ENCODE results near the gene ATP1B3. TPM values are rescaled to one million over a fixed set of nuclear protein-coding genes. Genes with fewer than 3 reads are reported as not detected.
"Not testable (repeated sequence)": the region's sequence is repeated elsewhere in the genome, so short reads cannot be mapped to it uniquely, and the experiment has no call there.

Gene ATP1B3
- total and polyA plus RNA-seq, 4 donors: 6.8 to 30.2 (median 11.3) TPM

DNA sequence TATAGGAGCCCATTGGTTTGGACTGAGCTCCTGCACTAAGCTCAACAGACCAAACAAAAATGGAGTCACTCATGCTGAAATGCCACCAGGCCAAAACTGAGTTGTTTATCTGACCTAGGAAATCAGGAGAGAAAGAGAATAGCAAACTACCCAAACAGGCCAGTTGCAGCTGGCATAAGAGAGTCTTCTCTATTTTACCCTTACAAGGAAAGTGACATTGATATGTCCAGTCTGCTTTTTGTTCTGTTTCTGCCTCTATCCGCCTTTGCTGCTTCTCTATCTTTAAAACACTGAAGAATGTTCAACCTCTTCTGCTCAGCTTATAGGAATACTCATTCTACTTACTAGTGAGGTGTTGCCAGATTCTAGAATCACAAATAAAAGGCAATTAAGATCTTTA is 95.1 kb downstream of the ATP1B3 start:
- peaks cover 0 to 2% (median 0%) of the 10 kb centered on the region in 4 donors for H3K4me1 ChIP-seq (ENCODE audit: control insufficient read depth in 4 of 4, insufficient read depth in 4 of 4, low read length in 3 of 4)
- DNase-seq (ENCODE audit: low spot score): no peak
- H3K9ac ChIP-seq (ENCODE audit: low read depth in 1 of 2, low read length in 2 of 2): no peak overlapping the region
- H3K4me3 ChIP-seq (ENCODE audit: low read depth in 1 of 3, low read length in 3 of 3): no peak overlapping the region
- no peak for TF ChIP-seq EGR1 (IDR thresholded peaks at IDR 0.05; ENCODE audit: low read depth in 2 of 2)
- no peak for TF ChIP-seq HNF4A (conservative IDR thresholded peaks at IDR 0.05)
- no peak for TF ChIP-seq YY1 (IDR thresholded peaks at IDR 0.05)
- no peak for TF ChIP-seq FOXA2 (IDR thresholded peaks at IDR 0.05)
- no peak for TF ChIP-seq NR2F2 (IDR thresholded peaks at IDR 0.05)
- TF ChIP-seq GABPA (IDR thresholded peaks at IDR 0.05 in 1 of 2, conservative IDR thresholded peaks at IDR 0.05 in 1 of 2): no peak
- no peak for TF ChIP-seq JUND (IDR thresholded peaks at IDR 0.05)
- TF ChIP-seq REST (IDR thresholded peaks at IDR 0.05): no peak
- TF ChIP-seq HNF4G (IDR thresholded peaks at IDR 0.05): no peak
- TF ChIP-seq RAD21 (IDR thresholded peaks at IDR 0.05): no peak
- TF ChIP-seq, protein P1, sequence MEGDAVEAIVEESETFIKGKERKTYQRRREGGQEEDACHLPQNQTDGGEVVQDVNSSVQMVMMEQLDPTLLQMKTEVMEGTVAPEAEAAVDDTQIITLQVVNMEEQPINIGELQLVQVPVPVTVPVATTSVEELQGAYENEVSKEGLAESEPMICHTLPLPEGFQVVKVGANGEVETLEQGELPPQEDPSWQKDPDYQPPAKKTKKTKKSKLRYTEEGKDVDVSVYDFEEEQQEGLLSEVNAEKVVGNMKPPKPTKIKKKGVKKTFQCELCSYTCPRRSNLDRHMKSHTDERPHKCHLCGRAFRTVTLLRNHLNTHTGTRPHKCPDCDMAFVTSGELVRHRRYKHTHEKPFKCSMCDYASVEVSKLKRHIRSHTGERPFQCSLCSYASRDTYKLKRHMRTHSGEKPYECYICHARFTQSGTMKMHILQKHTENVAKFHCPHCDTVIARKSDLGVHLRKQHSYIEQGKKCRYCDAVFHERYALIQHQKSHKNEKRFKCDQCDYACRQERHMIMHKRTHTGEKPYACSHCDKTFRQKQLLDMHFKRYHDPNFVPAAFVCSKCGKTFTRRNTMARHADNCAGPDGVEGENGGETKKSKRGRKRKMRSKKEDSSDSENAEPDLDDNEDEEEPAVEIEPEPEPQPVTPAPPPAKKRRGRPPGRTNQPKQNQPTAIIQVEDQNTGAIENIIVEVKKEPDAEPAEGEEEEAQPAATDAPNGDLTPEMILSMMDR (IDR thresholded peaks at IDR 0.05; ENCODE audit: low read depth, low read length, missing input control): no peak
- no peak overlapping the region for H3K27ac ChIP-seq (ENCODE audit: low read depth in 1 of 2, low read length in 2 of 2)
- H3K36me3 ChIP-seq (ENCODE audit: control insufficient read depth in 4 of 4, insufficient read depth in 3 of 4, low read depth in 1 of 4, low read length in 3 of 4): peaks cover 0 to 3% (median 2%) of the 10 kb centered on the region in 4 donors
- WGBS: 100% methylated on average over 1 of the region's 1 CpG
- H3K27me3 ChIP-seq (ENCODE audit: control insufficient read depth in 4 of 4, insufficient read depth in 4 of 4, low read length in 3 of 4): no peaks in the 10 kb centered on the region
- no peaks in the 10 kb centered on the region for H3K9me3 ChIP-seq (ENCODE audit: control insufficient read depth in 4 of 4, low read length in 3 of 4)

DNA sequence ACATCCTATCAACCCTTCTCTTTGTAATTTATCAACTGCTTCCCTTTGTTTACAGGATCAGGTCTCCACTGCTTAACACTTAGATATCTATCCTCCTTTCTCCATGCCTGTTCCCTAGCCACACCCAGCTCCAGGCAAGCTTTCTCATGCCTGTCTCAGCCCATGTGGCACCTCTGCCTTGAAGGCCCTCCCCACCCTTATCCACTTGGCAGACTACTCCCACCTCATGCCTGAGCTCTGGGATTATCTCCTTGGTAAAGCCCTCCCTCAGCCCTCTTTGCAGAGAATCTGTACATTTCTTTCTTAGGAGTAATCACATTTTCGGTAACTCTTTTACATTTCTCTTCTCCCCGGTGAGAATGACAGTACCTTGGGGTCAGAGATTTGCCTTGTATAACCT is 96.0 kb downstream of the ATP1B3 start:
- Histone ChIP-seq H3K27ac (ENCODE audit: low read depth in 1 of 2, low read length in 2 of 2) (no peak overlapping the region), H3K27me3 (ENCODE audit: control insufficient read depth in 4 of 4, insufficient read depth in 4 of 4, low read length in 3 of 4) (no peaks in the 10 kb centered on the region), H3K4me3 (ENCODE audit: low read depth in 1 of 3, low read length in 3 of 3) (no peak overlapping the region), H3K9me3 (ENCODE audit: control insufficient read depth in 4 of 4, low read length in 3 of 4) (no peaks in the 10 kb centered on the region), H3K9ac (ENCODE audit: low read depth in 1 of 2, low read length in 2 of 2) (no peak overlapping the region), H3K36me3 (ENCODE audit: control insufficient read depth in 4 of 4, insufficient read depth in 3 of 4, low read depth in 1 of 4, low read length in 3 of 4) (peaks cover 0 to 3% (median 2%) of the 10 kb centered on the region in 4 donors), H3K4me1 (ENCODE audit: control insufficient read depth in 4 of 4, insufficient read depth in 4 of 4, low read length in 3 of 4) (peaks cover 0 to 2% (median 0%) of the 10 kb centered on the region in 4 donors)
- no peak for DNase-seq (ENCODE audit: low spot score)
- WGBS: 96% methylated on average over 2 of the region's 2 CpGs
- TF ChIP-seq, protein P1 (IDR thresholded peaks at IDR 0.05; ENCODE audit: low read depth, low read length, missing input control): no peak
- TF ChIP-seq REST (IDR thresholded peaks at IDR 0.05) (no peak), TAF1 (conservative IDR thresholded peaks at IDR 0.05) (no peak), GABPA (IDR thresholded peaks at IDR 0.05 in 1 of 2, conservative IDR thresholded peaks at IDR 0.05 in 1 of 2) (no peak), SP1 (IDR thresholded peaks at IDR 0.05) (no peak), JUND (IDR thresholded peaks at IDR 0.05) (no peak)
- TF ChIP-seq, protein P2, sequence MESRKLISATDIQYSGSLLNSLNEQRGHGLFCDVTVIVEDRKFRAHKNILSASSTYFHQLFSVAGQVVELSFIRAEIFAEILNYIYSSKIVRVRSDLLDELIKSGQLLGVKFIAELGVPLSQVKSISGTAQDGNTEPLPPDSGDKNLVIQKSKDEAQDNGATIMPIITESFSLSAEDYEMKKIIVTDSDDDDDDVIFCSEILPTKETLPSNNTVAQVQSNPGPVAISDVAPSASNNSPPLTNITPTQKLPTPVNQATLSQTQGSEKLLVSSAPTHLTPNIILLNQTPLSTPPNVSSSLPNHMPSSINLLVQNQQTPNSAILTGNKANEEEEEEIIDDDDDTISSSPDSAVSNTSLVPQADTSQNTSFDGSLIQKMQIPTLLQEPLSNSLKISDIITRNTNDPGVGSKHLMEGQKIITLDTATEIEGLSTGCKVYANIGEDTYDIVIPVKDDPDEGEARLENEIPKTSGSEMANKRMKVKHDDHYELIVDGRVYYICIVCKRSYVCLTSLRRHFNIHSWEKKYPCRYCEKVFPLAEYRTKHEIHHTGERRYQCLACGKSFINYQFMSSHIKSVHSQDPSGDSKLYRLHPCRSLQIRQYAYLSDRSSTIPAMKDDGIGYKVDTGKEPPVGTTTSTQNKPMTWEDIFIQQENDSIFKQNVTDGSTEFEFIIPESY (IDR thresholded peaks at IDR 0.05): no peak

DNA sequence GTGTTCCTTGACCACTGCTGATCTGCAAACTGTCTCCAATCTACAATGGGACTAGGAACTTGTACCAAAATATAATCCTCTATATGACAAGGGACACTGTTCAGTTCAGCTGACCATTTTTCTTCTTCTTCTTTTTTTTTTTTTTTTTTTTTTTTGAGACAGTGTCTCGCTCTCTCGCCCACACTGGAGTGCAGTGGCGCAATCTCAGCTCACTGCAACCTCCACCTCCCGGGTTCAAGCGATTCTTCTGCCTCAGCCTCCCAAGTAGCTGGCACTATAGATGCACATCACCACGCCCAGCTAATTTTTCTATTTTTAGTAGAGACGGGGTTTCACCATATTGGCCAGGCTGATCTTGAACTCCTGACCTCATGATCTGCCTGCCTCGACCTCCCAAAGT is 98.3 kb downstream of the ATP1B3 start:
- H3K36me3 ChIP-seq (ENCODE audit: control insufficient read depth in 4 of 4, insufficient read depth in 3 of 4, low read depth in 1 of 4, low read length in 3 of 4); H3K9ac ChIP-seq (ENCODE audit: low read depth in 1 of 2, low read length in 2 of 2); H3K4me3 ChIP-seq (ENCODE audit: low read depth in 1 of 3, low read length in 3 of 3); H3K27me3 ChIP-seq (ENCODE audit: control insufficient read depth in 4 of 4, insufficient read depth in 4 of 4, low read length in 3 of 4); H3K4me1 ChIP-seq (ENCODE audit: control insufficient read depth in 4 of 4, insufficient read depth in 4 of 4, low read length in 3 of 4); H3K9me3 ChIP-seq (ENCODE audit: control insufficient read depth in 4 of 4, low read length in 3 of 4); H3K27ac ChIP-seq (ENCODE audit: low read depth in 1 of 2, low read length in 2 of 2); DNase-seq (ENCODE audit: low spot score): not testable (repeated sequence)
- WGBS: 96% methylated on average over 8 of the region's 8 CpGs

All from liver (tissue), 9 donors.